HG03159 (cell line): Measurements from ENCODE around the gene LGALSL.
A peak's percentile ranks its signal among the peaks of the same experiment; 100 is the strongest.

Experiments used
- ATAC-seq: cut with Tn5 transposase; IDR thresholded peaks from one replicate; pipeline ENCODE4 v1.9.1; 2021; ENCODE audit warnings: mild to moderate bottlenecking, moderate library complexity; ENCODE audit not compliant: unreplicated experiment

LGALSL gene

DNA sequence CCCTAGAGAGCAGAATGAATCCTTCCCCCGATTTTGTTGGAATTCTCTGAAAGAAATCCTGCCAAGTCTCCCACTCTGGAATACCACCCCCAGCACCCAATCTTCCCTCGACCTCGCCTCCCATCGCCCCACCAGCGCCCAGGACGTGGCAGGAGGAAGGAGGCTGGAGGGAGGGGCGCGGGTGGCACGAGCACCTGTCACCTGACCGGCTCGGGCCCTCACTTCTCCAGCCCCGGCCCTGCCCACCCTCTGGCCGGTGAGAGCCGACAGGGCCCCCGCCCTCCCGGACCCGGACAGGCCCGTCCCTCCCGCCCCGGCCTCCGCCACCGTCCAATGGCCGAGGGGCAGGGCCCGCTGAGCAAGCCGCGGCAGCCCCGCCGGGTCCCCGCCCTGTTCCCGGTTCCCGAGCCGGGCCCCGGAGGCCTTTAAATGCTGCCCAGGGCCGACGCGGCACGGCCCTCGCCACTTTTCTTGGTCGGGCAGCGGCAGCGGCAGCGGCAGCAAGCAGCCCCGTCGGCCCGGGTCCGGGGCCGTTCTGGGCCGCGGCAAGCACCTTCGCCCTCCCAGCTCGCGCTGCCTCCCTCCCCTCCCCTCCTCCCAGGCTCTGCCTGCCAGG, at the start of gene LGALSL:
LGALSL (plus strand) TSS at position 393 of the 616 bp plus-strand sequence. CDS start 384 bp downstream, outside the sequence.
- ATAC-seq: peak; percentile 58

DNA sequence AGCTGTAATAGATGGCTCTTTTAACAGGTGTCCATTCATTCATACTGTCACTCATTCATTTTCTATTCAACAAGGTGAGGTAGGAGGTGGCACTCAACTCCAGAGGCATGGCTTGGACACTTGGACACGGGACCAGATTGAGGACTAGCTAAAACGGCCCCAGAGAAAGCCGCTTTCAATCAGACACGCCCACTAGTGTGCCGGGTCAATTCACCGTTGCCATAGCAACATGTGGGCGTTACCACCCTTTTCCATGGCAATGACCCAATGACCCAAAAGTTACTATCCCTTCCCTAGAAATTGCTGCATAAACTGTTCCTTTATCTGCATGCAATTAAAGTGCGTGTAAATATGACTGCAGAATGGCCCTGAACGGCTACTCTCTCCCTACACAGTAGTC, 49.2 kb upstream of the LGALSL start:
- ATAC-seq: no peak

DNA sequence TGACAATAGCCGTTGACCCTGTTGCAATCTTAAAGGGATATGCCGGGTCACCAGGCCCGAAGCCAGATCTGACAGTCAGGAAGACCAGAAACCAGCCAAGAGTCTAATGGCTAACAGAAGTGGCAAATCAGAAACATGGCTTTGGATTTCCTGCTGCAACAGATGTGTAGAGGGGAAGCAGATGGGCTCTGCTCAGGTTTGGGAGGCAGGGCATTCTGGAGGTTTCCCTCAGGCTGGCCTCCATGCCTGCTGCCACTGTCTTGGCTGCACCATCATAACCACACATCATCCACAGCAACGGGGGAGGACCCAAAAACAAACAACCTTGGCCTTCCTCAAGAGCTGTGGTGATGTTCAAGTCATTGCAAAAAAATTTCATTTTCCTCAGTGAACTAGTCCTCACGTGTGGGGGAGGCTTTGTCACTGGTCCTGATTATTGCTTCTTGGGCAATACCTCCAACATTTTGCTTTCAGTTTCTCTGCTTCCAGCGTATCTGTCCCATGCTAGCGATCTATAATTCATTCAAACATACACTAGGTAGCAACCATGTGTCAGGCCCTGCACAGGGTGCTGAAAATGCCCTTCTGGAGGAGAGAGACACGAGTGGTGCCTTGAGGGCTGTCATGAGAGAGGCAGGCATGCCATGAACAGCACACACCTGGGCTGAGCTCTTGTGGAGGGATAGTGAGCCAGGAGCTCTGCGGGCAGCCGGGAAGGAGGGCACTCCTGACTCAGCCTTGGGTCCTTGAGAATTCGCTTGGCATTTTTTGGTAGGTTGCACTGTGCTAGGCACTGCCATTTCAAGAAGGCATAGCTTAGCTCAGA, 48.2 kb upstream of the LGALSL start:
- no peak for ATAC-seq

DNA sequence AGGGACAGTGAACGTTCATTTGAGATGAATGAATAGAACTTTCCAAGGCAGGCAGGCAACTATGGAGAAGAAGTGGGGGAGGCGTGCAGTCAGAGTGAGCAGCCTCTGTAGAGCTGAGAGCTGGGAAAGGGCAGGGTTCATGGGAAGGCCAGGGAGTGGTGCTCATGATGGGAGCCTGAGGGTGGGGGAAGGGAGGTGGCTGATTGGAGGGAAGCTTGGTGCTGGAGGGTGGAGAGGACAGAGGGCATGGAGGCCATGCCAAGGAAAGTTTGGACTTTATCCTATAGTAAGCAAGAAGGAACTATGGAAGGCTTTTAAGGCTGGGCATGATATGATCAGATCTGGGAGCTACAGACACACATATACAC, 47.6 kb upstream of the LGALSL start:
- no peak for ATAC-seq

DNA sequence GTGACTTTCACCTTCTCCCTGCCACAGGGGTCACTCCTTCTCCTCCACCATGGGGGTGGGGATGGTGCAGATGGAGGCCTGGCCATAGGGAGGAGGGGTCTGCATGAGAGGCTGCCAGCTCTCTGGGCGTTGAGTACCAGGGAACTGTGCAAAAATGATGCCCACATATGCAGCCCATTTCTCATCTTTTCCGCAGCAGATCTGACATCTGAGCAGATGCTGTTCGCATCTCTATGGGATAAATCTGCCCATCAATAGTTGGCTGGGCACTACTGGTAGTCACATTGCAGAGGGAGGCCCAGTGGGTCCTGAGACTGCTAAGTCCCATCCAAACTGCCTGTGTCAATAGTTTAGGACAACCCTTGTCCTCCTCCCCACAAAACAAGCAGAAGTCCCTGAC, 45.9 kb upstream of the LGALSL start:
- ATAC-seq: no peak

DNA sequence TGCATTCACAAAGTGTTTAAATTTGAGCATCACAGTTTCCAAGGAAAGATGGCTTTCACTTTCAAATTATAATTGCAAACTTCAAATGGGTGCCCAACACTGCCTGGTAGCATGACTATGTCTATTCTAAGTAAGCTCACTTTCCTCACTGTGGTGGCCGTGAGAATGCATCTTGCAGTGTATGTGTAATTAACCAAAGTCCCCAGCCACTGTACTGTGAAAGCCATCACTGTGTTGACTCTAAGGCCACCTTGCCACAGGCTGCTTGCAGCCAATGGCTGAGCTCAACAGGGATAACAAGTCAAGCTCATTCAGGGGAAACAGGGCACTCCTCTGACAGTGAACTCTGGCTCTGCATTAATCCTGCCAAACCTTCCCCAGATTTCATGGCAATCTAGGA, 43.3 kb upstream of the LGALSL start:
- ATAC-seq: no peak

DNA sequence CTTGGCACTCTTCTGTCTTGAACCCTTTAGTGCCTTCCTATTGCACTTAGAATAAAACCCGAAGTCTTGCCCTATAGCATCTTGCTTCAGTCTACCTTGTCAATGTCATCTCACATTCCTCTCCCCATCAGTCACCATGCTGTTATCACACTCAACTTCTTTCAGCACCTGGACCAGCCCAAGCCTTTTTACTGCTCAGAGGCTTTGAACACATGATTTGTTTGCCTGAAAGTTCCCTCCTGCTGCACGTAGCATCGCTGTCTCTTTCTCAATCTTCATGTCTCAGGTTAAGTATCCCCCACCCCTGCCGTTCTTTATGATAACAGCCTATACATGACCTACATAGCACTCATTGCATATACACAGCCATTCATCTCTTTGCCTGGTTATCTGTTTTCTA, 41.3 kb upstream of the LGALSL start:
- no peak for ATAC-seq

DNA sequence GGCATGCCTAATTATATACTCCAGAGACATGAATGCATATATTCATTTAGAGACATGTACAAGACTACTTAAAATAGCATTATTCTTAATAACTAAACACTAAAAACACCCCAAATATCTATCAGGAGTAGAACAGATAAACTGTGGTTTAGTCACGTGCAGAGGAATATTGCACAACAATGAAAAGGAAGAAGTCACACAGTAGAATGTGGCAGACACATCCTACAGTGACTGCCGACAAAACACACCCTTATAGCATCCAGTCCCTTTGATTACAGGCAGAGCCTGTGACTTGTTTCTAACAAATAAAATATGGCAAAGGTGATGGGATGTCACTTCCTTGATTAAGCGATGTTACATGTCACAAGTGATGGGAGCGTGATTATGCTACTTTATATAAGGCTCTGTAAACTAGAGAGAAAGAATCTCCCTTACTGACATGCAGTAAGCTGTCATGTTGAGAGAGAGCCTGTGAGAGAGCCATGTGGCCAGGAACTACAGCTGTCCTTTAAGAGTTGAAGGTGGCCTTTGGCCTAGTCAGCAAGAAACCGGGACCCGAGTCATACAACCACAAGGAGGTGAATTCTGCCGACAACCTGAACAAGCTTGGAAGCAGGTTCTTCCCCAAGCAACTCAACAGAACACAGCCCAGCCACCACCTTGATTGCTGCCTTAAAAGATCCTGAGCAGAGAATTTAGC, 39.1 kb upstream of the LGALSL start:
- ATAC-seq: no peak

DNA sequence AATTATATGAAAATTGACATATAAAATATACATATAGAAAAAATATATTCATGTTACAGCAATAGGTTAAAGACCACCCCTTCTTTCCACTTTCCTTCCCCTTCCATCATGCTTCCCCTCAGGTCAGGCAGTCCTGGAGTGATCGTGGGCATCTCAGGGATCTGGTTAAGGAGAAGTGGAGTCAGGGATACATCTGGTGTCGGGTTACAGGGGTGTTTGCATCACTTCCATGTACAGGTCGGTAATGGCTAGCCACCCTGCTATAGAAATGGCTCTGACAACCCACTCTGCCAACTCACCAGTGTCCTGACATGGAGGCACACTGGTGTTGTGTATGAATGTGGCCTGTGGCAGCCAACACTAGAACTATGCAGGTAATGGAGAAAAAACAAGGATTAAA, 36.3 kb upstream of the LGALSL start:
- no peak for ATAC-seq

DNA sequence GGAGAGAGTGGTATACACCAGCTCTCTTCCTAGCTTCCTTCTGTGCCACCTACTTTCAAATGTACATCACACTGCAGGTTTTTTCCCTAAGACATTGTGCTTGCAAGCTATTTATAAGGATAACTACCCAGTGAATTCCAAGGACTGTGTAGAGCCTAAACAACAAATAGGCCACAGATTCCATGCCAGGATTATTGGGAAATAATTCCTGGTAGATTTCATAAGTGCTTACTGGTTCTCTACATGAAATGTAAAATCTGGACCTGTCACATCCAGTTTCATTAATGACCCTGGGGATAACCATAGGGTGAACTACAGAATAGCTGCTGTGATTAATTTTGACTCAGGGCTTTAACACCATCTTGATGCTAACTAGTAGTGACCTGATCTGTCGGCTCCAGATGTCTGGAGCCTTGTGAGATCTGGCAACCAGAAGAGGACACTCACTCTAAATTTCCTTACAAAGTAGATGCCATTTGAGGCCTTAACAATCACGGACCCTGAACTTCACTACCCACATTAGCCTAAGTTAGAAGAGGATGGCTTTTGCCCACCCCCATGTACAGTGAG, 34.3 kb upstream of the LGALSL start:
- no peak for ATAC-seq

DNA sequence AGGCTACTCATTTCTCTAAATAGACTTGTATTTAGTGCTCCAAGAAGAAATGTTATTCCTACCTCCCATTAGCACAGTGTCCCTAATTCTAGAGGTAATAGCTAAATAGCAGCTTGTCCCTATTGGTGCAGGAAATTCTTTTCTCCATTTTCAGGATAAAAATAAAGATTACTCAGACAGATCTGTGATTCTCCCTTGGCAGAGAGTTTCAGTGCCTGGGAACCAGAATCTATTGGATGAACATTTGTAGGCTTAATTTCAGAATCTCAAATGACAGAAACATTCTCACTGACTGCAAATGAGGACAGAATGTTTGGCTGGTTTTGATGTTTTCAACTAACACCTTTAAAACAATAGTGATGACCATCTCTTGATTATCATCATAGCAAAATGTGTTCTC, 33.3 kb upstream of the LGALSL start:
- ATAC-seq: no peak

DNA sequence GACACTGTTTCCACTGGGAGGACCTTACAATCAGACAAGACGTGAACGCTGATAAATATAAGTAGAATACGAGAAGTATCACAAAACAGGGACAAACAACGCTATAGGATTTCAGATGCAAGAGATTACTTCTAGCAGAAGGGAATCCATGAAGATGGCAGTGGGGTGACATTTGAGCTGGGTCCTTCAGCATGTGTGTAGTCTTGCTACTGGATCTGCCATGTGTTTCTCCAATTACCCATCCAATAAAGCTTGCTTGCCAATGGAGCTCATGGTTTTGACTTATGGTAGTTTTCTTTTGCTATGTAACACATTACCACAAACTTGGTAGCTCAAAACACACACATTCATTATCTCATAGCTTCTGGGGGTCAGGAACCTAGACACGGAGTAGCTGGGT, 32.8 kb upstream of the LGALSL start:
- no peak for ATAC-seq

DNA sequence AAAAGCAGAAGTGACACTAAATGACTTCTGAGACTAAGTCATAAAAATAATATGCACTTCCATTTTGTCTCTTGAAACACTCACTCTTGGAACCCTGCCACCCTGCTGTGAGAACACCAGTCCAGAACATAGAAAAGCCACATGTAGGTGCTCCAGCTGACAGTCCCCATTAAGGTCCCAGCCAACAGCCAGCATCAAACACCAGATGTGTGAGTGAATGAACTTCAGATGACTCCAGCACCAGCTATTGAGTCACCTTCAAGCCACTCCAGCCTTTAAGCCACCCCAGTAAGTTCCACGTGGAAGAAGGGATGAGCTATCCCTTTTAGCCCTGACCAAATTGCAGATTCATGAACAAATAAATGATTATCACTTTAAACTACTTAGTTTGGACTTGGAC, 31.5 kb upstream of the LGALSL start:
- no peak for ATAC-seq

DNA sequence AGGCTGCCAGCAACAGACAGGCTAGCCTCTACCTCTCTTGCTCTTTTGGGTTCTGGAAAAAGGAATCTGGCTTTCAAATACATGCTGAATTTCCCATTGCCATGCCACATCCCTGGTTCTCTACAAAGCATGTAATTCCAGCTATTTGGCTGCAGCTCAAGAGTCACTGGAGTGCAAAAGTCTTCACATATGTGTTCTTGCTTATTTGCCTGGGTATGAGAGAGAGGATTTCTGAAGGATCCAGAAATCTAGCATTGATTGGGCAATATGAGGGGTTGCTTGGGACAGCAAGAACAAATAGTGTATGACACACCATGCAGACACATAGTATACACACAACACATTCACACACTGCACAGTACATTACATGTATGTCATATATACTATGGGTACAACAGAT, 30.7 kb upstream of the LGALSL start:
- no peak for ATAC-seq

DNA sequence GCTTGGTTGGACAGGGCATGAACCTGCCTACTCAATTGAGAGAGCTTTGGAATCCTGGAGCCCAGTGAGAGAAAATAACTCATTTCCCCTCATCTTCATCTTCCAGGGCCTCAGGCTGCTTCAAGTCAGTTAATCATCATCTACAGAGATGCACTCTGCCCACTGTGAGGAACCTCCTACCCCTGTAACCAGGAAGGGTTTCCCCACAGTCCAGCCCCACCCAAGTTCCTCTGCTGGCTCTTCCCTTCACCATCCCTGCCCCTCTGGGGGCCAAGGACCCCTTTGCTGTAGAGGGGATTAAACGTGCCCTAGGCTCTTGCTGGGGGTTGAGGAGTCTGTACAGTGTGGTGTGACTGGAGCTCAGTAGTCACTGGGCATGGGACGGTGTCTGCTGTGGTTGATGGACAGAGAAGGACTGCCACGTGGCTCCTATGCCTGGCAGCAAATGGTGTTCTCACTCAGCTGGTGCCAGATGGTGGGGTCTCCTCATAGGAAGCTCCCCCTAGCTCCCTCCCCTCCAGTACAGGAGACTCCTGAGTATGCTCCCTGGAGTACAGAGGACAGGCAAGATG, 29.5 kb upstream of the LGALSL start:
- no peak for ATAC-seq

DNA sequence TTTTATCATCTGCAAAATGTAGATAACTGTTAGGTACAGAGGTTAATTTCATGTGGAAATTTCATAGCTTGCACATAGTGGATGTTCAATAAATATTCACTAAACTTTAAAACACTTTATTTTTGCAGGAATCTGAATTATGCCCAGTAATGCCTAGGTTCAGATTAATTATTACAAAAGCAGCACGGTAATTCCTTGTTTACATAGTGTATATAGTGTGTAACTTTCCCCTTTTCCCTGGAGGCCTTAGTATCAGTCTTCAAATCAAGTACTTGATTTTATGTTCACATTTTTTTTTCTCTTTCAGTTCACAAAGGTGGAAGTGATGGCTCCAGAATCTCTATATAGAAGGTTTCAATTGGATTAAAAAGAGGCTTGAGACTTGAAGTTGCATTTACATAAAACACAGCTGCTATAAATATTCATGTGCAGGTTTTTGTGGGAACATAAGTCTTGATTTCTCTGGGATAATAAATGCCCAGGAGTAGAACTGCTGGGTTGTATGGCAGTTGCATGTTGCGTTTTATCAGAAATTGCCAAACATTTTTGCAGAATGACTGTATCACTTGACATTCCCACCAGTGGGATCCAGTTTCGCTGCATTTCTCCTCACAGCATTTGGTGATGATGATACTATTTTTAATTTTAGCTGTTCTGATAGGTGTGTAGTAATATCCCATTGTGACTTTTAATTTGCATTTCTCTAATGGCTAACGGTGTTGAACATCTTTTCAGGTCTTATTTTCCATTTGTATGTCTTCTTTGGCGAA, 27.6 kb upstream of the LGALSL start:
- ATAC-seq: no peak

DNA sequence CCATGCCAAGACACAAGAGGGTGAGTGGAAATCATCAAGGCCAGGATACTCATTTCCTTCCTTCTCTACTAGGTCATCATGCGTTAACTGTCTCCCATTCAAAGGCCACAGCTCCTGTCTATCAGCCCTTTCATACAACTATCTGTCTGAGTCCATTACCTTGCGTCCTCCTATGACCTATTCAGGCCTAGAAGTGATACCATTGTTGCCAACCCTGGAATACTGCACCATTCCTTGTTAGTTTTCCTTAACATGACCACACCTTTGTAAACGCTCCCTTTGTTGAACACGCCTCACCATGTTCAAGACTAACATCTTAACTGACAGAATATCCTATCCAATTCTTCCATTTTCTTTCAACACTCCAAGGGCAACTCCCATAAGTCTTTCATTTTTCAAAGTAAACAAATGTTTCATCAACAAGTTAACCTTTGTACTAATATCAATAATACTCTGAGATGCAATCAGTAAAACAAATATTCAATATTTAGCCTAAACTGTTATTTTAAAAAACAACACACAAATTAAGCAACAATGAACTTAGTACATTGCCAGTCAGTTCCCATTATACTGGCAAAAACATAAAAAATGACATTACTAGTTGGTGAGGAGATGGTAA, 19.8 kb upstream of the LGALSL start:
- ATAC-seq: no peak

DNA sequence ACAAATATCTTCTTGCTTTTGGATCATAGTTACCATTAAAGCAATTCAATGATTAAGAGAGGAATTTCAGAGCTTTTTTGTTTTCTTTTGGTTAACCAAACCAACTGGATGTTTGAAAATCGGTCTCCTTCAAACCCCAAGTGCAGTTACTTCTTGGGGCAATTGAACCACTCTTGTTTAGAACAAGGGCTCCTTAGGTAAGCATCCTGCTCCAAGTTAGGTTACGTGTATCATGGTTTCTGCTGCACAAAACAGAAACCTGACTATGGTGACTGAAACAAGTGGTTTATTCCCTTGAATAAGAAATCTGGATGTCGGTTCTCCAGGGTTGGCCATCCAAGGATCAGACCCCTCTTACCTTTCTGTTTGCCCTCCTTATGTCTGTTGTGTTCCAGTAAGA, 16.1 kb upstream of the LGALSL start:
- no peak for ATAC-seq

DNA sequence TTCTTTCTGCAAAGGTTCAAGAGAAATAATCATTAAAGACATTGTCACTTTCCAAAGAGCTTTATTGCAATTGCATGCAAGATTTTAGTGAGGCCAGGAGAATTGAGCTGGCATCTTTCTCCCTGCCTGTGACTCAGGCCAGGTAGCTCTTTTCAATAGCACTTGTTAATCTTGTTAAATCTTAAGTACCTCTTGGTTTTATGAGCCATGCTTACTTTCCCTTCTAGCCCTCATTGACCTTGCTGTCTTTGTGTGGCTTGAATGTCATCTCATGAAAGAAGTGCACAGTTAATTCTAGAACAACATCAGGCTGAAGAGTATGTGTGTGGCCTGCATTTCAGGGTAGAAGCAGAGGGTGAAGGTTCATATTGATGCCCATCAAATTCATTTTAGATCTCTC, 14.8 kb upstream of the LGALSL start:
- ATAC-seq: no peak

DNA sequence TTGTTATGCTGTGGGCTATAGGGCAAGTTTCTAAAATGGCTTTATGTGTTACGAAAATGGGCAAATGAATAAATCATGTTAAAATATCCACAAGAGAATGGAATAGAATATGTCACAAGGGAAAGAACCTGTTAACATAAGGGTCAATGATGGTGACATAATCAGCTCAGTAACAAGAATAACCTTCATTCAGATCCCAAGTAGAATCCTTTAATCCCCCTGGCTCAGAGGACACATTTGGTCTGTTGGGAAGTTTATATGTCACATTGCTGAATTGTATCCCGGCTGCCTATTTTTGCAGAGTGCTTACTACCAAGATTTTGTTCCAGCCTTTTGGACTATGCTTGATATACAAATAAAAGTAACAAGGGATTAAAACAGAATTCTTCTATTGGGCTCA, 13.1 kb upstream of the LGALSL start:
- no peak for ATAC-seq
